Panc1 (cell line): ENCODE results near the gene HSPB3.
"Not testable (repeated sequence)": the region's sequence is repeated elsewhere in the genome, so short reads cannot be mapped to it uniquely, and the experiment has no call there.

Source experiments
- CTCF ChIP-seq: fragments of 450-650 bp; IDR thresholded peaks from 2 replicates; pipeline ENCODE4 v1.5.1; 2017; ENCODE audit warnings: mild to moderate bottlenecking
- POLR2AphosphoS5 ChIP-seq: IDR thresholded peaks from 2 replicates; pipeline ENCODE4 v1.6.1; 2012; ENCODE audit warnings: mild to moderate bottlenecking, low read depth, low read length, moderate library complexity
- REST ChIP-seq, 2 experiments: IDR thresholded peaks; 2 replicates each; pipeline ENCODE4 v1.6.1; 2011 to 2012; ENCODE audit warnings: low read depth in 2 of 2, control low read depth in 1 of 2, low read length in 1 of 2, mild to moderate bottlenecking in 1 of 2, moderate library complexity in 1 of 2; ENCODE audit not compliant: insufficient read depth in 1 of 2
- SIN3A ChIP-seq: IDR thresholded peaks from 2 replicates; pipeline ENCODE4 v1.6.1; 2012; ENCODE audit warnings: low read depth, mild to moderate bottlenecking, low read length, moderate library complexity, borderline replicate concordance; ENCODE audit not compliant: insufficient read depth
- TCF7L2 ChIP-seq: IDR thresholded peaks from 2 replicates; pipeline ENCODE4 v1.6.1; 2011; ENCODE audit warnings: mild to moderate bottlenecking, low read depth, low read length, inconsistent platforms

- not testable (repeated sequence) for TF ChIP-seq REST (IDR thresholded peaks at IDR 0.05; ENCODE audit: insufficient read depth in 1 of 2, low read depth in 2 of 2, low read length in 1 of 2); CTCF; TCF7L2; POLR2AphosphoS5; SIN3A
Observed at GRCh38 chr5:54485659-54486058, 30.2 kb downstream of the HSPB3 start.
